Fibroblast of skin of back (primary cell): ENCODE data around the gene DENND1C.

Source experiments
- DNase-seq: peaks from one replicate; pipeline ENCODE4 v3.0.0-alpha.2; 2013

DENND1C gene

GRCh38 chr19:6423499-6424194 is 57.9 kb downstream of the DENND1C start:
- DNase-seq, result peak; percentile 60

- no peak for DNase-seq
Measured at GRCh38 chr19:6421075-6422014, 60.2 kb downstream of the DENND1C start.

DNA sequence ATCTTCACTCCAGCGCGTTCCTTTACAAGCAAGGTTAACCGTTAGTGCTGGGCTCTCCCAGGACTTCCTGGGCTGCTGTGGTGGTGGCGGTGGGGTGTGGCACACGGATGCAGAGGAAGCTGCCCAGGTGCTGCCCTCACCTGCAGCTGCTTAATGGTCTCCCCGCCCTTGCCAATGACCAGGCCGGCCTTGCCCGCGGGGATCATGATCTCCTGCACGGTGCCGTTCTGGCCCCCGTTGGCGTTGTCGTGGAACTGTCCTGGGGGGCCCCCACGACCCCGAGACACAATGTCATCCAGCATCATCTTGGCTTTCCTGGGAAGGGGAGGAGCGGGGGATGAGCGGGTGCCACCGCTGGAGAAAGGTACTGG is 63.0 kb downstream of the DENND1C start:
- DNase-seq, result no peak

- peak; percentile 11 for DNase-seq
Measured at GRCh38 chr19:6417713-6418561, 63.6 kb downstream of the DENND1C start.
